Inflammatory macrophage (primary cell): ENCODE measurements around the gene TMEM198.

Experiments used
- DNase-seq, 2 donors: peaks; one replicate each; pipeline ENCODE4 v3.0.0-alpha.2; 2020 to 2022

Gene TMEM198

DNA sequence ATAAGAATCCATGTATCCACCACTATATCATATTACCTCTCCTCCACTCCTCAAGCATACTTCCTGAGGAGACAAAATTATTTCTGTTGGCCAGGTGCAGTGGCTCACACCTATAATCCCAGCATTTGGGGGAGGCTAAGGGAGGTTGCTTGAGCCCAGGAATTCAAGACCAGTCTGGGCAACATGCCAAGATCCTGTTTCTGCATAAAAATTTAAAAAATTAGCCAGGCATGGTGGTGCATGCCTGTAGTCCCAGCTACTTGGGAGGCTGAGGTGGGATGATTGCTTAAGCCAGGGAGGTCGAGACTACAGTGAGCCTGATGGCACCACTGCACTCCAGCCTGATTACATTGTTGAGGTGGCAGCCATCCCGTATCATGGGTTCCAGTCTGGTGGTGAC is 37.5 kb downstream of the TMEM198 start:
- DNase-seq, result no peak

DNA sequence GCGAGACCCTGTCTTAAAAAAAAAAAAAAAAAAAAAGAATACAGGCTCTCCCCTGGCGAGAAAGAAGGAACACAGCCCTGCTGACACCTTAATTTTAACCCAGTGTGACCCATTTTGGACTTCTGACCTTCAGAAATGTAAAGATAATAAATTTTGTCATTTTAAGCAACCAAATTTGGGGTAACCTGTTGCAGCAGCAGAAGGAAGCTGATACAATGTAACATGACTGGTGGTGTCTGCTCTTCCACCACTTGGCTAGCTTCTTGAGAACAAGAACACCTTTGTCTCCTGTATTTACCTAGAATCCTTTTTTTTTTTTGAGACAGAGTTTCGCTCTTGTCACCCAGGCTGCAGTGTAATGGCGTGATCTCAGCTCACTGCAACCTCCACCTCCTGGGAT is 47.3 kb downstream of the TMEM198 start:
- no peak for DNase-seq

DNA sequence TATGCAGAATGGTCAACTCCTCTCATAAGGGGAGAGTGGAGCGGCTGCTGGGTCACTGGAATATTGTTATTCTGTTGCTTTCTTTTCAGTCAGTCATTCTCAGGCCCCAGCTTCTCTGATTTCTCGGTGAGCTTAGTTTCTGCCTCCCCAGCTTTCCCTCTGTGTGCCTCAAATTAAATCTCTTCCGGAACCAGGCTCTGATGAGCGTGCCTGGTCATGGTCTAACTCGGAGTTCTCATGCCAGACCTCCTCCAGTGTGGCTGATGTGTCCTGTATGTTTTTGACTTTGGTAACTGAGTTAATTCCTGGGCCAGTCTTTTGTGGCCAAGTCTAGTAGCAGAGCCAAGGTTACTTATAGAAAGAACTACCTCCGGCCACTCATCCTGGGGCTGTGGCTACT is 48.9 kb downstream of the TMEM198 start:
- DNase-seq, result no peak

DNA sequence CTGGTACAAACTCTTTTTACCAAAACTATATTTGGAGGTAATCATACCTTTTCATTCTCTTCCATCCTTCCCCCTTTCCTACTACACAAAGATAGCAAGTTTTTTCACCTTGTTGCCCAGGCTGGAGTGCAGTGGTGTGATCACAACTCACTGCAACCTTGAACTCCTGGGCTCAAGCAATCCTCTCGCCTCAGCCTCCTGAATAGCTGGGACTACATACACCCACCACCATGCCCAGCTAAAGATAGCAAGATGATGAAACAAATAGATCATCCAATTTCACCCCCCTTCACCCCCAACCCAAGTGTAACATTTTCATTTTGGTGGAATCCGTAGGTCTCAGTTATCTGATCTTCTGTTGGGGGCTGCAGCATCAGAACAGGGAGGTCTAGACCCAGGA is 49.3 kb downstream of the TMEM198 start:
- no peak for DNase-seq

DNA sequence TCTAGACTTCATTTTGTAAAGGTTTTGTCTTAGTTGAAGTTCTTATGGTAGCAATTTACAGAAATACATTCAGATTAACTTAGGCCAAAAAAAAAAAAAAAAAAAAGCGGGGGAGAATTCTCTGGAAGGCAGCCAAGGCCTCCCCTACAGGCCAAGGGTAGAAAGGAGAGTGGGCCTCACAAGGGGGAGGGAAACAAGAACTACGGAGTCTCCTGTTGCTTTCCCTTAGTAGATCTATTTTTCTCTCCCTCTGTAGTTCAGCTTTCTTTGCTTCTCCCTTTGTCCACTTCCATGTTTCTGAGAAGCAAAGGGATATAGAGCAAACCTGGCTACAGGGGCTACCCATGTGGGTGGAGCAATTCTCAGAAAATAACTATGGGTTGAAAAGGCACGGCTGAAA is 51.4 kb downstream of the TMEM198 start:
- DNase-seq, result peak; percentile 18 to 30

GRCh38 chr2:219596954-219597551 is 53.2 kb downstream of the TMEM198 start:
- DNase-seq, result peak in 1 of 2 donors; percentile 4

GRCh38 chr2:219597552-219598307 is 53.9 kb downstream of the TMEM198 start, which contains the start of gene STK11IP:
STK11IP (plus strand) TSS chr2:219597857; CDS start chr2:219598120, 263 bp downstream.
- peak; percentile 98 for DNase-seq

GRCh38 chr2:219598308-219599078 is 54.7 kb downstream of the TMEM198 start:
- DNase-seq, result no peak
